Activated T-cell treated with anti-CD3 and anti-CD28 coated beads for 4 hours (primary cell): ENCODE data around the gene ACRV1.

ENCODE experiments used
- DNase-seq: peaks from one replicate; pipeline ENCODE4 v3.0.0-alpha.2; 2020

The ACRV1 gene

DNA sequence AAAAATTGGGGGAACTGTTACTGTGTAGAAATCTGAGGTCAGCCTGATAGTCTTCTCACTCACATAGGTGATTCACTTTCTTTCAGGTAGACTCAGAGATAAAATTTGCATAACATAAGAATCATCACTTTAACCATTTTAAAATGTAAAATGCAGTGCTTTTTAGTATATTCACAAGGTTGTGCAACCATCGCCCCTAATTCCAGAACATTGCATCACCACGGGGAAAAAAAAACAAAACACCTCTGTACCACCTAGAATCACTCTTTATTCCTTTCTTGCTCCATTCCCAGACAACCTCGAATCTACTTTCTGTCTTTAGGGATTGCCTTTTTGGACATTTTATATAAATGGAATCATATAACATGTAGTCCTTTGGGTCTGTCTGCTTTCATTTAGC is 34.8 kb downstream of the ACRV1 start:
- no peak for DNase-seq

DNA sequence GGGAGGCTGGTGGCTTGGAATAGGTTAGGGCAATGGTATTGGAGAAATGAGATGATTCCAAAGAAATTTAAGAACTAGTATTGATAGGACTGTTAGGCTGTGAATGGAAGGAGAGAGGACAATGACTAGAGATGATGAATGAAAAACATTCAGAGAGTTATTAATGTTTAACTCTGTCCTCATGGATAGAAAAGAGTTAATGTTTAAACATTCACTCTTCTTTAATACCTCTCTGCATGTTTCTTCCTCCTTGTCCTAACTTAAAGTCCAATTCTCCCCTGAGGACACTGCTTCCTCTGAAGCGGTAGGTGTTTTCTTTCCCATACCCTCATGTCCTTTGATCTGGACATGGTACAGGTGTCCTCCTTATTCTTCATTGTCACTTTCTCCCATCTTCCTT is 42.3 kb downstream of the ACRV1 start:
- no peak for DNase-seq

DNA sequence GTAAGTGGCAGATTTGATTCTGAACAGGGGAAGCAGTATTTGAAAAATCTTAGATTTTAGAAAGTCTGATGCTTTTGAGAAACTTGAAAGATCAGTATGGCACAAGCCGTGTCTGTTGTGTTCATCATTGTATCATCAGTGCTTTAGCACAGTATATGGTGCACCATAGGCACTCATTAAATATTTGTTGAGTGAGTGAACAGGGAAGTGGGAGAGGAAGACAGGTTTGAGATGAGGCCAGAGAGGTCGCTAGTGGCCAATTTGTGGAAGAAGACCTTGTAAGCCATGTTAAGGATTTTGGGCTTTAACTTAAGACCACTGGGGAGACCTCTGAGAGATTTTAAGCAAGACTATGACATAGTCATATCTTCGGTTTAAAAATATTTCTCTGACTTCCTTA is 42.8 kb downstream of the ACRV1 start:
- DNase-seq: no peak

DNA sequence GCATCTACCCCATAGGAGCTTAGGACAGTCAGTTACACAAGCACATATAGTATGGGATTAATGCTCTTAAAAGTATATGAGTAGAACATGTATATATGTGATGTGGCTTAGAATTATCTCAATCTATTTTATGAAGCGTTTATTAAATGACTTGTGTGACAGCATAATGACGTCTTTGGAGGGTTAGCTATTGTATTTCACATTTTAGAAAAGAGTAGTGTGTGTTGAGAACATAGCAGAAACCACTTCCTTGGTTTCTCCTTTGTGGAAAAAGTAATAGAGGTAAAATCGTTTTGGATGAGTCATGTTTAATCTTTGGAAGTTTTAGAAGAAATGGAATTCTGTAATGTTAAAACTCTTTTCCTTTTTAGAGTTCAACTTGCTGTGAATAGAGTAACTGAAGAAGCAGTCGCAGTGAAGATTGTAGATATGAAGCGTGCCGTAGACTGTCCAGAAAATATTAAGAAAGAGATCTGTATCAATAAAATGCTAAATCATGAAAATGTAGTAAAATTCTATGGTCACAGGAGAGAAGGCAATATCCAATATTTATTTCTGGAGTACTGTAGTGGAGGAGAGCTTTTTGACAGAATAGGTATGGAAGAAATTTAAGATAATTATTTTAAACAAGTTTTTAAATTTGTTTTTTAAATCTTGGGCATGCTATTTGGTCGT is 53.3 kb downstream of the ACRV1 start:
- no peak for DNase-seq

DNA sequence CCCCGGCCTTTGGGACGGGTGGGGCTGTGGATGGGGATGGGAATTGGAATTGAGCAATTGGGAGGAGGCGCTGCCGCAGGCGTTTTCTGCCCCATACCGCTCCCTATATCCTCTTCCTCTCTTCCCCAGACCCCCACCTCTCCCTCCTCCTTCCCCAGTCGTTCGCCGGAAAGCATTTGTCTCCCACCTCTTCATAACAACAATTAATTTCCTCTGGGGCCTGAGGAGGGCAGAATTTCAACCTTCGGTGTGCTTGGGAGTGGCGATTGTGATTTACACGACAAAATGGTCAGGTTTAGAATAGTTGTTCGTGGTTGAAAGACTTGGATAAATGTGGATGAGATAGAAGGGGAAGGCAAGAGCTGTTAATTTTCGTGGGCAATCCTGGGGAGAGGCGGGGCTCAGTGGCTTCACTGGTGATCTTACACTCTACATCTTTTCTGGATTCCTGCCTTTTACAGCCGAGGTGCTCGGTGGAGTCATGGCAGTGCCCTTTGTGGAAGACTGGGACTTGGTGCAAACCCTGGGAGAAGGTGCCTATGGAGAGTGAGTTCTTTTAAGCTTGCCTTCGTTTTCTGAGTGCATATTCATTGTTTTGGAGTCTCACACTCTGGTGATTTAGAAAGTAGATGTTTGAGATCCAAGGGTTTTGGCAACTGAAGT is 54.2 kb downstream of the ACRV1 start:
- peak; percentile 1 for DNase-seq

DNA sequence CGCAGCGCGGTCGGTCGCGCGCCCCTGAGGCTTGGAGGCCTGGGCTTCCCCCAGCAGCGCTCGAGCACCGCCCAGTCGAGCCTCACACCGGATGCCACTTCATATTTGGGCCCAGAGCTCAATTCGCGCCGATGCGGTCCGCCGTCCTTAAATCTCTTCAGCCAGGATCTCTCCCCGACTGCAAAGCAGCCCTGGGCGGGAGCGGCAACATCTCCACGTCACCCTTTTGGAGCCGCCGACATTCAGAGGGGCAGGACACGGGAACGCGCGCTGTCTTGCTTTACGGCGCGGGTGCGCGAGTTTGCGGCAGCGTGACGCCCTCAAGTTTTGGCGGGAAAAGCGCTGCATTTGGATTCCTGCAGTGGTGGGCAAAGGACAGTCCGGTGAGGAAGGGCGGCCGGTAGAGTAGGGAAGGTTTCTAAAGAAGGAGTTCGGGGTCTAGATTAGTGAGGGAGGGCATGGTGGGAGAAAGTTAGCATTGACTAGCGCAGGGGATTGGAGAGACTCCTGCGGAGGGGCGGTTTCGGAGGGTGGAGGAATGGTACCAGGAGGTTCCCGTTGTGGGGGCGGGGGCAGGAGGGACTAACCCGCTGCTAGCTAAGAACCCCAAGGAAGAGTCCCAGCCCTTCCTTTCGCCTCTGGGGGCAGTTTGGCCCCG is 54.9 kb downstream of the ACRV1 start:
- DNase-seq: peak; percentile 82

DNA sequence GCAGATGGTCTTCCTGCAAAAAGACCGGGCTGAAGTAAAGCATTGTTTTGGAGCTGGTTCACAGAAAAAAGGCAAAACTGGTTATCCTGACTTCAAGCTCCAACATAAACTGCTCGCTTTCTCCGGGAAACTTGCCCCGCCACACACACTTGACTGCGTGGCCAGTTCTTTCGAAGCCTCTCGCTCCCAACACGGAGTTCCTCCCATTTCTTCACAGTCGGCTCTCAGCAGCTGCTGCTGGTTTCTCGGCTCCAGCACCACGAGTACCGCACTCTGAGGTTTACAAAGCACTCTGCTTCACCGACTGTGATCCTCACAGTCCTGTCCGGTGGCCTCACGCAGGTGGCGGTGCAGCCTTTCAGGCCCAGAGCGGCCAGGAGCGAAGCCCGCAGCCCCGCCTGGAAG is 55.4 kb downstream of the ACRV1 start:
- DNase-seq: no peak

DNA sequence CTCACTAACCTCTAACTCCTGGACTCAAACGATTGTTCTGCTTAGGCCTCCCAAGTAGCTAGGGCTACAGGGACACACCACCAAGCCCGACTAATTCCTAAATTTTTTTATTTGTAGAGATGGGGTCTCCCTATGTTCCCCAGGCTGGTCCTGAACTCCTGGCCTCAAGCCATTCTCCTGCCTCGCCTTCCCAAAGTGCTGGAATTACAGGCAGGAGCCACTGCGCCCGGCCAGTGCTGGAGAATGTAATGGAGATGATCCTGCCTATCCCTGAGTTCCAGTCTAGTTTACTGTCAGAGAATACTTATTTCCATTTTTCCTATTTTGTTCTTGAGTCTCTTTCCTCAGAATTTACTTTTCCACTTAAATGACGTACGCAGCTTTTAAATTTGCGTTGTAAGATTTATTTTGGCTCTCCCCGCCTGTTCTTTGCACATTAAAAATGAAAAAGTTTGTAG is 55.9 kb downstream of the ACRV1 start, which contains the start of gene CHEK1:
Gene CHEK1 (plus strand): TSS at position 408 of the 458 bp plus-strand sequence. CDS start 1,606 bp downstream, outside the sequence.
- DNase-seq: no peak

DNA sequence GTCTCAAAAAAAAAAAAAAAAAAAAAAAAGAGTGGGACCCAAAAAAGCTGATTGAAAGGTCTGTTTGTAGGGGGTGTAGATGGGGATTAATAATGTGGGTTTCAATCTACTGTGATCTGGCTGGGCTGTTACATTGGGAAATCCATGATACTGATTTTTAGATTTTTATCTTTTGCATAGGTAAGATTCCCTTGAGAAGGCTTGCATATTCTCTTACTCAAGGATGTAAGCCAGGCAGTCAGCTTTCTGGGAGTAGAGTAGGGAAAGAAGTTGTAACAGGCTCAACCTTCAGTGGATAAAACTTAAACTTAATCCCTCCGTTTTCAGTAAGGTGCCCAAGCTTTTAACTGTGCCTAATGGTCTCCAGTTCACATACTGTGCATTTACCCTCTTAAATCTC is 57.6 kb downstream of the ACRV1 start:
- no peak for DNase-seq

DNA sequence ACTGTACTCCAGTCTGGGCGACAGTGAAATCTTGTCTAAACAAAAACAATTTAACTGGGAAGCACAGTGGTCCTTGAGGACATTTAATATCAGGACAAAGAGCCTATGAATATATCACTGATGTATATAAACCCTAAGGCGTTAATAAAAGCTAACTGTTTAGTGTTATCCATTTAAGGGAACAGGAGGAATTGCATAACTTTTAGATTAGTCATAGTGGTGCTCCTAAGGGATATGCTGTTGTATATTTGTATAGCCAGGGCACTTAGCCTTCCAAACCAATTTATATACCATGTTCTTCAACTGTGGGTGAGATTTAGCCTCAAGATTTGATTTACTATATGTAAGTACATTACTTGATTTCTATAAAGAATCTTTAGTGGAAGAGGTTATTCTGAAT is 58.7 kb downstream of the ACRV1 start:
- no peak for DNase-seq
